HUES64 (cell line): ENCODE results near the gene CDK14.
"Not testable (repeated sequence)": the region's sequence is repeated elsewhere in the genome, so short reads cannot be mapped to it uniquely, and the experiment has no call there.

Source experiments
- H3K27ac ChIP-seq: 2 replicates; pipeline ENCODE4 v1.7.0; 2013; ENCODE audit warnings: low read depth, low read length, inconsistent platforms
- H3K27me3 ChIP-seq: 2 replicates; pipeline ENCODE4 v1.6.1; 2013; ENCODE audit warnings: mild to moderate bottlenecking, low read length; ENCODE audit not compliant: insufficient read depth
- H3K36me3 ChIP-seq: 2 replicates; pipeline ENCODE4 v1.6.1; 2013; ENCODE audit warnings: mild to moderate bottlenecking, low read length; ENCODE audit not compliant: insufficient read depth
- H3K4me1 ChIP-seq: 2 replicates; pipeline ENCODE4 v1.6.1; 2013; ENCODE audit warnings: mild to moderate bottlenecking, low read length, moderate library complexity; ENCODE audit not compliant: insufficient read depth
- H3K4me3 ChIP-seq: 2 replicates; pipeline ENCODE4 v1.5.1; 2013; ENCODE audit warnings: mild to moderate bottlenecking, low read length, moderate library complexity
- H3K9ac ChIP-seq: 2 replicates; pipeline ENCODE4 v1.6.1; 2013; ENCODE audit warnings: mild to moderate bottlenecking, low read depth, low read length
- H3K9me3 ChIP-seq: 2 replicates; pipeline ENCODE4 v1.6.1; 2013; ENCODE audit warnings: low read depth, low read length; ENCODE audit not compliant: insufficient read depth
- WGBS: fragments of 150-250, 120-280 bp; methylation state at CpG from one replicate; pipeline ENCODE4 v1.1.7; 2013; ENCODE audit warnings: missing lambda C conversion rate; 5-methylcytosine and 5-hydroxymethylcytosine counted together

CDK14 gene

GRCh38 chr7:90739716-90740115 lies 143.6 kb downstream of the CDK14 start:
- no peaks in the 10 kb centered on the region for H3K27me3 ChIP-seq
- no peaks in the 10 kb centered on the region for H3K4me1 ChIP-seq
- no peak overlapping the region for H3K4me3 ChIP-seq
- H3K9me3 ChIP-seq = no peaks in the 10 kb centered on the region
- no peaks in the 10 kb centered on the region; the same call in 1 of the 2 replicates for H3K36me3 ChIP-seq
- no peak overlapping the region for H3K27ac ChIP-seq
- no peak overlapping the region for H3K9ac ChIP-seq
- no CpG with 5 or more reads among the region's 2 CpGs for WGBS

DNA sequence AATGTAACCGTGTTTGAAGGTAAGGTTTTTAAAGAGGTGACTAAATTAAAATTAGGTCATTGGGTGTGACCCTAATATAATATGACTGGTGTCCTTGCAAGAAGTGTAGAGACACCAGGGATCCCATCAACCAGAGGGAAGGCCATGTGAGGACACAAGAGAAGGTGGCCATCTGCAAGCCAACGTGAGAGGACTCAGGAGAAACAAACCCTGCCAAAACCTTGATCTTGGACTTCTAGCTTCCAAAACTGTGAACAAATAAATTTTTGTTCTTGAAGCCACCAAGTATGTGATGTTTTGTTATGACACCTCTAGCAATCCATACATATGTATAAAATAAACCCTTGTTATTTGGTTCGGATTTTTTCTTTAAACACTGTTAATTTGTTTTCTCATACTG lies 144.3 kb downstream of the CDK14 start:
- 94% methylated on average over 3 of the region's 3 CpGs for WGBS
- Histone ChIP-seq H3K36me3 (no peaks in the 10 kb centered on the region; the same call in 1 of the 2 replicates), H3K27me3 (no peaks in the 10 kb centered on the region)

GRCh38 chr7:90743626-90744025 lies 147.5 kb downstream of the CDK14 start:
- no peaks in the 10 kb centered on the region; the same call in 1 of the 2 replicates for H3K36me3 ChIP-seq
- no peaks in the 10 kb centered on the region for H3K4me1 ChIP-seq
- no peaks in the 10 kb centered on the region for H3K9me3 ChIP-seq
- H3K27ac ChIP-seq = no peak overlapping the region
- H3K27me3 ChIP-seq = no peaks in the 10 kb centered on the region
- 40% methylated on average over 1 of the region's 1 CpG for WGBS
- H3K4me3 ChIP-seq = no peak overlapping the region
- no peak overlapping the region for H3K9ac ChIP-seq

More for the DNA sequence above, 144.3 kb downstream of the CDK14 start:
- H3K4me1 ChIP-seq = no peaks in the 10 kb centered on the region
- no peak overlapping the region for H3K4me3 ChIP-seq
- no peaks in the 10 kb centered on the region for H3K9me3 ChIP-seq
- H3K9ac ChIP-seq = no peak overlapping the region
- no peak overlapping the region for H3K27ac ChIP-seq

- Histone ChIP-seq H3K4me1 (no peaks in the 10 kb centered on the region), H3K36me3 (no peaks in the 10 kb centered on the region; the same call in 1 of the 2 replicates), H3K27me3 (no peaks in the 10 kb centered on the region), H3K9ac (no peak overlapping the region), H3K4me3 (no peak overlapping the region), H3K27ac (no peak overlapping the region), H3K9me3 (no peaks in the 10 kb centered on the region)
- WGBS = no CpG with 5 or more reads among the region's 1 CpG
Observed at GRCh38 chr7:90747516-90747915, 151.4 kb downstream of the CDK14 start.

- H3K27ac ChIP-seq = no peak overlapping the region
- H3K9ac ChIP-seq = no peak overlapping the region
- H3K4me1 ChIP-seq = no peaks in the 10 kb centered on the region
- no peaks in the 10 kb centered on the region for H3K9me3 ChIP-seq
- no peaks in the 10 kb centered on the region for H3K27me3 ChIP-seq
- no peak overlapping the region for H3K4me3 ChIP-seq
- no peaks in the 10 kb centered on the region; the same call in 1 of the 2 replicates for H3K36me3 ChIP-seq
Observed at GRCh38 chr7:90749262-90749661, 153.1 kb downstream of the CDK14 start.

DNA sequence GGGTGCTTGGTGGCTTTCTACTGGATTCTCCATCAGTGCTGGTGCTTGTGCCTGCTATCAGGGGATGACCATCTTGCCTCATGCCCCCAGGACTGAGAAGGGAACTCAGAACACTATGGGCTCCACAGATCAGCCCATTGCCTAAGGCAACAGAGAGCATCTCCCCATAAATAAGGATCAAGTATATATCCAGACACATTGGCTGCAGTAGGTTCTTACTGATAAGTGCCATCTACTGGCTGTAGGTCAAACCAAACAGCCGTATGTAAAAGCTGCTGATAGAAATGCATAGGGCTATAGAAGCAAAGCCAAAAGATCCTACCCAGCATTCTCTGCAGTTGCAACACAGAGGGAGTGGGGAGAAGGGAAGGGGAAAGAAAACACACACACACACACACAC lies 153.7 kb downstream of the CDK14 start:
- Histone ChIP-seq H3K4me1 (no peaks in the 10 kb centered on the region), H3K27ac (no peak overlapping the region), H3K36me3 (no peaks in the 10 kb centered on the region; the same call in 1 of the 2 replicates), H3K9ac (no peak overlapping the region), H3K4me3 (no peak overlapping the region), H3K9me3 (no peaks in the 10 kb centered on the region), H3K27me3 (no peaks in the 10 kb centered on the region)
- WGBS = 63% methylated on average over 1 of the region's 1 CpG

- Histone ChIP-seq H3K9ac (no peak overlapping the region), H3K4me1 (no peaks in the 10 kb centered on the region), H3K9me3 (no peaks in the 10 kb centered on the region), H3K36me3 (no peaks in the 10 kb centered on the region; the same call in 1 of the 2 replicates), H3K27me3 (no peaks in the 10 kb centered on the region), H3K27ac (no peak overlapping the region), H3K4me3 (no peak overlapping the region)
- WGBS = no CpG with 5 or more reads among the region's 1 CpG
Observed at GRCh38 chr7:90751595-90751994, 155.5 kb downstream of the CDK14 start.

DNA sequence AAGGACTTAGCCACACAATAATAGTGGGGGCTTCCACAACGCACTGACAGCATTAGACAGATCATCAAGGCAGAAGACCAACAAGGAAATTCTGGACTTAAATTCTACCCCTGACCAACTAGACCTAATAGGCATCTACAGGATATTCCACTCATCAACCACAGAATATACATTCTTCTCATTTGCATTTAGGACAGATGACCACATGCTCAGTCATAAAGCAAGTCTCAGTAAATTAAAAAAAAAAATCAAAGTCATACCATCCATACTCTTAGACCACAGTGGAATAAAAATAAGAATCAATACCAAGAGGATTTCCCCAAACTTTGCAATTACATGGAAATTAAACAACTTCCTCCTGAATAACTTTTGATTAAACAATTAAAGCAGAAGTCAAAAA lies 155.9 kb downstream of the CDK14 start:
- no peak overlapping the region for H3K27ac ChIP-seq
- no peaks in the 10 kb centered on the region for H3K4me1 ChIP-seq
- H3K4me3 ChIP-seq = no peak overlapping the region
- no peaks in the 10 kb centered on the region for H3K9me3 ChIP-seq
- no peaks in the 10 kb centered on the region for H3K27me3 ChIP-seq
- no peak overlapping the region for H3K9ac ChIP-seq
- WGBS = 98% methylated on average over 1 of the region's 1 CpG
- H3K36me3 ChIP-seq = no peaks in the 10 kb centered on the region; the same call in 1 of the 2 replicates

DNA sequence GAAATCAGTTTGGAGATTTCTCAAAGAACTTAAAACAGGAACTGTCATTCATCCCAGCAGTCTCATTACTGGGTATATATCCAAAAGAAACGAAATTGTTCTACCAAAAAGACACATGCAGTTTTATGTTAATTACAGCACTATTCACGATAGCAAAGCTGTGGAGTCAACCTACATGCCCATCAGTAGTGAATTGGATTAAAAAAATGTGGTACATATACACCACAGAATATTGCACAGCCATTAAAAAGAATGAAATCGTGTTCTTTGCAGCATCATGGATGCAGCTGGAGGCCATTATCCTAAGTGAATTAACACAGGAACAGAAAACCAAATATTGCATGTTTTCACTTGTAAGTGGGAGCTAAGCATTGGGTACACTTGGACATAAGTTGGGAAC lies 158.9 kb downstream of the CDK14 start:
- Histone ChIP-seq H3K9me3 (no peaks in the 10 kb centered on the region), H3K27ac (no peak overlapping the region), H3K27me3 (no peaks in the 10 kb centered on the region), H3K36me3 (no peaks in the 10 kb centered on the region; the same call in 1 of the 2 replicates), H3K4me1 (no peaks in the 10 kb centered on the region), H3K9ac (no peak overlapping the region), H3K4me3 (no peak overlapping the region)
- 98% methylated on average over 3 of the region's 3 CpGs for WGBS

GRCh38 chr7:90756366-90756765 lies 160.2 kb downstream of the CDK14 start:
- Histone ChIP-seq H3K9me3 (no peaks in the 10 kb centered on the region), H3K4me3 (no peak overlapping the region), H3K9ac (no peak overlapping the region), H3K36me3 (no peaks in the 10 kb centered on the region; the same call in 1 of the 2 replicates), H3K27ac (no peak overlapping the region), H3K27me3 (no peaks in the 10 kb centered on the region), H3K4me1 (no peaks in the 10 kb centered on the region)
- WGBS = 100% methylated on average over 1 of the region's 1 CpG

DNA sequence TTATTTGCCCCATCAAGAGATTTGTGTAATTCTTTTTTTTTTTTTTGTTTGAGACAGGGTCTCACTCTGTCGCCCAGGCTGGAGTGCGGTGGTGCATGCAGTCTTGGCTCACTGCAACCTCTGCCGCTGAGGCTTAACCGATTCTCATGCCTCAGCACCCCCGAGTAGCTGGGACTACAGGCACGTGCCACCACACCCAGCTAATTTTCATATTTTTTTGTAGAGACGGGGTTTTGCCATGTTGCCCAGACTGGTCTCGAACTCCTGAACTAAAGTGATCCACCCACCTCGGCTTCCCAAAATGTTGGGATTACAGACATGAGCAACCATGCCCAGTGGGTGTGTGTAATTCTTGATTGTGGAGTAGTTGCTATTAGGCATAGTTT lies 161.4 kb downstream of the CDK14 start:
- WGBS = 97% methylated on average over 9 of the region's 9 CpGs
- not testable (repeated sequence) for H3K9me3 ChIP-seq, H3K27me3 ChIP-seq, H3K4me1 ChIP-seq, H3K27ac ChIP-seq, H3K4me3 ChIP-seq, H3K36me3 ChIP-seq, H3K9ac ChIP-seq

GRCh38 chr7:90758933-90759562 lies 162.9 kb downstream of the CDK14 start:
- Histone ChIP-seq H3K4me1 (peaks cover 4% of the 10 kb centered on the region), H3K36me3 (no peaks in the 10 kb centered on the region; the same call in 1 of the 2 replicates), H3K9me3 (no peaks in the 10 kb centered on the region), H3K9ac (no peak overlapping the region), H3K4me3 (no peak overlapping the region), H3K27ac (no peak overlapping the region), H3K27me3 (no peaks in the 10 kb centered on the region)
- 96% methylated on average over 6 of the region's 6 CpGs for WGBS
